HCT116 (cell line): ENCODE results near the gene UBE2S. TPM values are rescaled to one million over a fixed set of nuclear protein-coding genes. Genes with fewer than 3 reads are reported as not detected.

Experiments
- ATAC-seq: fragments of 200-7000 bp; cut with Tn5 transposase; 2 replicates; pipeline ENCODE4 v1.9.1; 2020; ENCODE audit warnings: mild to moderate bottlenecking, moderate library complexity
- BruUV-seq: library from RNA; stranded (reverse); fragments of 400-500 nt; replicated peaks from 2 replicates; lab custom pipeline; 2021; lab: Mats Ljungman, UMichigan
- CTCF ChIA-PET: fragments of 300-600 bp; sonication (Branson Sonifier 250); formaldehyde crosslinking; loops from one replicate; lab custom pipeline; 2021; ENCODE audit warnings: antibody characterized with exemption; lab: Charles Lee
- POLR2A ChIA-PET: fragments of 300-600, 350-600 bp; sonication (Branson Sonifier 250); formaldehyde crosslinking; loops from one replicate; lab custom pipeline; 2021; ENCODE audit warnings: antibody characterized with exemption; lab: Charles Lee
- RAD21 ChIA-PET, 2 experiments: fragments of 300-600 bp; sonication (Branson Sonifier 250); formaldehyde crosslinking; loops; one replicate each; lab custom pipeline; 2023; ENCODE audit warnings: low total read pairs in 2 of 2; ENCODE audit not compliant: uncharacterized antibody in 2 of 2, unreplicated experiment in 2 of 2, low non-redundant PET in 1 of 2; lab: Charles Lee
- DNase-seq: peaks from one replicate; pipeline ENCODE4 v3.0.0-alpha.2; 2010; ENCODE audit warnings: low read depth, low spot score
- H2AFZ ChIP-seq: fragments of 200-600 bp; shearing (Covaris generic), sonication (generic); 2 replicates; pipeline ENCODE4 v1.6.1; 2017; ENCODE audit warnings: low read depth, mixed run types, mixed read lengths, antibody characterized with exemption, low read length; ENCODE audit not compliant: poor library complexity, severe bottlenecking
- H3K27ac ChIP-seq: 2 replicates; pipeline ENCODE4 v1.5.1; 2012; ENCODE audit warnings: low read depth, low read length
- H3K27me3 ChIP-seq: fragments of 200-600 bp; sonication (generic); 2 replicates; pipeline ENCODE4 v1.6.1; 2016; ENCODE audit warnings: mixed run types, low read length, mixed read lengths; ENCODE audit not compliant: insufficient read depth
- H3K36me3 ChIP-seq, 2 experiments: fragments of 200-500 bp in 1 of 2; fragments of 200-600 bp in 1 of 2; sonication (Bioruptor generic) in 1 of 2; sonication (generic) in 1 of 2; 2 replicates each; pipeline versions ENCODE4 v1.5.1 to v1.6.1; 2014 to 2016; ENCODE audit warnings: low read length in 2 of 2, inconsistent platforms in 1 of 2, mixed read lengths in 1 of 2, mixed run types in 1 of 2; ENCODE audit not compliant: insufficient read depth in 2 of 2, control insufficient read depth in 1 of 2
- H3K4me1 ChIP-seq, 2 experiments: fragments of 200-600 bp in 1 of 2; sonication (generic) in 1 of 2; 2 replicates each; pipeline versions ENCODE4 v1.5.1 to v1.6.1; 2012 to 2017; ENCODE audit warnings: low read length in 2 of 2, inconsistent platforms in 1 of 2, mild to moderate bottlenecking in 1 of 2, mixed read lengths in 1 of 2, mixed run types in 1 of 2, moderate library complexity in 1 of 2; ENCODE audit not compliant: insufficient read depth in 2 of 2, control insufficient read depth in 1 of 2
- H3K4me2 ChIP-seq: fragments of 200-600 bp; sonication (generic); 2 replicates; pipeline ENCODE4 v1.6.1; 2017; ENCODE audit warnings: mixed run types, low read length, mixed read lengths
- H3K4me3 ChIP-seq, 2 experiments: fragments of 200-600 bp in 1 of 2; sonication (generic) in 1 of 2; replicated peaks in 1 of 2; 2 replicates each; pipeline ENCODE4 v1.5.1; 2011 to 2016; ENCODE audit warnings: low read length in 2 of 2, control low read depth in 1 of 2, low read depth in 1 of 2, mild to moderate bottlenecking in 1 of 2, mixed read lengths in 1 of 2, mixed run types in 1 of 2
- H3K79me2 ChIP-seq: fragments of 200-600 bp; sonication (generic); 2 replicates; pipeline ENCODE4 v1.6.1; 2017; ENCODE audit warnings: mild to moderate bottlenecking, mixed run types, low read length, moderate library complexity, mixed read lengths; ENCODE audit not compliant: insufficient read depth
- H3K9ac ChIP-seq: fragments of 200-600 bp; sonication (generic); 2 replicates; pipeline ENCODE4 v1.6.1; 2016; ENCODE audit warnings: low read length, mixed read lengths
- H3K9me2 ChIP-seq: fragments of 200-600 bp; sonication (generic), shearing (Covaris generic); 2 replicates; pipeline ENCODE4 v1.6.1; 2017; ENCODE audit warnings: mixed run types, mild to moderate bottlenecking, moderate library complexity; ENCODE audit not compliant: insufficient read depth
- H3K9me3 ChIP-seq, 2 experiments: fragments of 200-500 bp in 1 of 2; fragments of 200-600 bp in 1 of 2; sonication (Bioruptor generic) in 1 of 2; sonication (generic) in 1 of 2; 2 replicates each; pipeline ENCODE4 v1.6.1; 2014 to 2017; ENCODE audit warnings: low read length in 2 of 2, mixed read lengths in 2 of 2, inconsistent platforms in 1 of 2, low read depth in 1 of 2, mild to moderate bottlenecking in 1 of 2, mixed run types in 1 of 2, moderate library complexity in 1 of 2; ENCODE audit not compliant: control insufficient read depth in 1 of 2, insufficient read depth in 1 of 2
- H4K20me1 ChIP-seq: fragments of 200-600 bp; sonication (generic), shearing (Covaris generic); 2 replicates; pipeline ENCODE4 v1.6.1; 2017; ENCODE audit warnings: mixed run types, mild to moderate bottlenecking, moderate library complexity; ENCODE audit not compliant: insufficient read depth
- CBX3 ChIP-seq: IDR thresholded peaks from 2 replicates; pipeline ENCODE4 v1.6.1; 2012; ENCODE audit warnings: low read depth
- CEBPB ChIP-seq: IDR thresholded peaks from 2 replicates; pipeline ENCODE4 v1.6.1; 2012; ENCODE audit warnings: low read depth
- EGR1 ChIP-seq: IDR thresholded peaks from 2 replicates; pipeline ENCODE4 v1.6.1; 2012; ENCODE audit warnings: low read depth
- ELF1 ChIP-seq: IDR thresholded peaks from 2 replicates; pipeline ENCODE4 v1.6.1; 2012; ENCODE audit warnings: low read depth, borderline replicate concordance
- EZH2phosphoT487 ChIP-seq: fragments of 200-600 bp; IDR thresholded peaks from 2 replicates; pipeline ENCODE4 v1.6.1; 2018; ENCODE audit warnings: antibody characterized with exemption, borderline replicate concordance
- JUND ChIP-seq: IDR thresholded peaks from 2 replicates; pipeline ENCODE4 v1.6.1; 2012
- POLR2AphosphoS5 ChIP-seq: IDR thresholded peaks from 2 replicates; pipeline ENCODE4 v1.6.1; 2011; ENCODE audit warnings: mild to moderate bottlenecking, low read depth, low read length, moderate library complexity
- RAD21 ChIP-seq: IDR thresholded peaks from 2 replicates; pipeline ENCODE4 v1.6.1; 2012; ENCODE audit warnings: low read depth, mild to moderate bottlenecking
- SIN3A ChIP-seq: IDR thresholded peaks from 2 replicates; pipeline ENCODE4 v1.6.1; 2012; ENCODE audit warnings: low read depth
- SP1 ChIP-seq: IDR thresholded peaks from 2 replicates; pipeline ENCODE4 v1.6.1; 2012; ENCODE audit warnings: low read depth
- ZBTB33 ChIP-seq: IDR thresholded peaks from 2 replicates; pipeline ENCODE4 v1.6.1; 2011; ENCODE audit warnings: mild to moderate bottlenecking, low read length, moderate library complexity; ENCODE audit not compliant: insufficient replicate concordance; ENCODE audit errors: extremely low read depth
- ZFX ChIP-seq: fragments of 450-650 bp; IDR thresholded peaks from 2 replicates; pipeline ENCODE4 v1.6.1; 2017
- ZNF274 ChIP-seq: fragments of 200-500 bp; sonication (Bioruptor generic); IDR thresholded peaks from 2 replicates; pipeline ENCODE4 v1.6.1; 2014; ENCODE audit warnings: mild to moderate bottlenecking, low read depth, low read length, inconsistent platforms
- intact Hi-C: fragments of 100-400 bp; cut with micrococcal nuclease; formaldehyde crosslinking; loops from 2 replicates; pipeline ENCODE4 v1.10.0; 2022
- total RNA-seq: library from RNA; stranded (reverse); gene quantifications from one replicate; pipeline ENCODE4 v1.2.1, GENCODE V29; 2021; ENCODE audit not compliant: unreplicated experiment
- TF ChIP-seq, protein P1 (sequence below): IDR thresholded peaks from 2 replicates; pipeline ENCODE4 v1.6.1; 2012; ENCODE audit warnings: low read depth
- TF ChIP-seq, protein P2 (sequence below), 3 experiments: fragments of 200-600 bp in 1 of 3; sonication (generic) in 1 of 3; IDR thresholded peaks in 2 of 3; conservative IDR thresholded peaks in 1 of 3; 2 replicates each; pipeline ENCODE4 v1.5.1; 2012 to 2017; ENCODE audit warnings: low read depth in 2 of 3, low read length in 2 of 3, antibody characterized with exemption in 1 of 3, borderline replicate concordance in 1 of 3, control low read depth in 1 of 3, mild to moderate bottlenecking in 1 of 3, mixed read lengths in 1 of 3, mixed run types in 1 of 3, moderate library complexity in 1 of 3; ENCODE audit not compliant: insufficient read depth in 1 of 3
- TF ChIP-seq, protein P3 (sequence below): IDR thresholded peaks from 2 replicates; pipeline ENCODE4 v1.6.1; 2012
- TF ChIP-seq, protein P4 (sequence below): IDR thresholded peaks from 2 replicates; pipeline ENCODE4 v1.6.1; 2012

The UBE2S gene
- total RNA-seq, 1 experiment from 2014 or later = 515 TPM

- Histone ChIP-seq H3K9me2 (no peaks in the 10 kb centered on the region), H3K4me1 (peaks cover 0 to 6% of the 10 kb centered on the region in 2 experiments; a peak in 1 of 4 replicates), H3K9me3 (no peaks in the 10 kb centered on the region), H3K79me2 (no peaks in the 10 kb centered on the region), H3K36me3 (no peaks in the 10 kb centered on the region), H3K9ac (no peak overlapping the region), H2AFZ (no peak overlapping the region), H3K27me3 (no peaks in the 10 kb centered on the region), H4K20me1 (no peaks in the 10 kb centered on the region), H3K27ac (no peak overlapping the region), H3K4me3 (no peak overlapping the region), H3K4me2 (no peak overlapping the region)
- ATAC-seq (no peak), DNase-seq (no peak)
- ChIA-PET POLR2A (no interaction called here), RAD21 (no interaction called here), CTCF (no interaction called here)
- BruUV-seq = no TSS peak
- intact Hi-C loops = no loop called here
- TF ChIP-seq, protein P1, sequence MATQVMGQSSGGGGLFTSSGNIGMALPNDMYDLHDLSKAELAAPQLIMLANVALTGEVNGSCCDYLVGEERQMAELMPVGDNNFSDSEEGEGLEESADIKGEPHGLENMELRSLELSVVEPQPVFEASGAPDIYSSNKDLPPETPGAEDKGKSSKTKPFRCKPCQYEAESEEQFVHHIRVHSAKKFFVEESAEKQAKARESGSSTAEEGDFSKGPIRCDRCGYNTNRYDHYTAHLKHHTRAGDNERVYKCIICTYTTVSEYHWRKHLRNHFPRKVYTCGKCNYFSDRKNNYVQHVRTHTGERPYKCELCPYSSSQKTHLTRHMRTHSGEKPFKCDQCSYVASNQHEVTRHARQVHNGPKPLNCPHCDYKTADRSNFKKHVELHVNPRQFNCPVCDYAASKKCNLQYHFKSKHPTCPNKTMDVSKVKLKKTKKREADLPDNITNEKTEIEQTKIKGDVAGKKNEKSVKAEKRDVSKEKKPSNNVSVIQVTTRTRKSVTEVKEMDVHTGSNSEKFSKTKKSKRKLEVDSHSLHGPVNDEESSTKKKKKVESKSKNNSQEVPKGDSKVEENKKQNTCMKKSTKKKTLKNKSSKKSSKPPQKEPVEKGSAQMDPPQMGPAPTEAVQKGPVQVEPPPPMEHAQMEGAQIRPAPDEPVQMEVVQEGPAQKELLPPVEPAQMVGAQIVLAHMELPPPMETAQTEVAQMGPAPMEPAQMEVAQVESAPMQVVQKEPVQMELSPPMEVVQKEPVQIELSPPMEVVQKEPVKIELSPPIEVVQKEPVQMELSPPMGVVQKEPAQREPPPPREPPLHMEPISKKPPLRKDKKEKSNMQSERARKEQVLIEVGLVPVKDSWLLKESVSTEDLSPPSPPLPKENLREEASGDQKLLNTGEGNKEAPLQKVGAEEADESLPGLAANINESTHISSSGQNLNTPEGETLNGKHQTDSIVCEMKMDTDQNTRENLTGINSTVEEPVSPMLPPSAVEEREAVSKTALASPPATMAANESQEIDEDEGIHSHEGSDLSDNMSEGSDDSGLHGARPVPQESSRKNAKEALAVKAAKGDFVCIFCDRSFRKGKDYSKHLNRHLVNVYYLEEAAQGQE = no peak
- no peak for TF ChIP-seq JUND
- TF ChIP-seq POLR2AphosphoS5 = no peak
- no peak for TF ChIP-seq EZH2phosphoT487
- TF ChIP-seq ZFX = no peak
- no peak for TF ChIP-seq CBX3
- TF ChIP-seq ELF1 = no peak
- TF ChIP-seq RAD21 = no peak
- no peak for TF ChIP-seq SIN3A
- TF ChIP-seq, protein P2, sequence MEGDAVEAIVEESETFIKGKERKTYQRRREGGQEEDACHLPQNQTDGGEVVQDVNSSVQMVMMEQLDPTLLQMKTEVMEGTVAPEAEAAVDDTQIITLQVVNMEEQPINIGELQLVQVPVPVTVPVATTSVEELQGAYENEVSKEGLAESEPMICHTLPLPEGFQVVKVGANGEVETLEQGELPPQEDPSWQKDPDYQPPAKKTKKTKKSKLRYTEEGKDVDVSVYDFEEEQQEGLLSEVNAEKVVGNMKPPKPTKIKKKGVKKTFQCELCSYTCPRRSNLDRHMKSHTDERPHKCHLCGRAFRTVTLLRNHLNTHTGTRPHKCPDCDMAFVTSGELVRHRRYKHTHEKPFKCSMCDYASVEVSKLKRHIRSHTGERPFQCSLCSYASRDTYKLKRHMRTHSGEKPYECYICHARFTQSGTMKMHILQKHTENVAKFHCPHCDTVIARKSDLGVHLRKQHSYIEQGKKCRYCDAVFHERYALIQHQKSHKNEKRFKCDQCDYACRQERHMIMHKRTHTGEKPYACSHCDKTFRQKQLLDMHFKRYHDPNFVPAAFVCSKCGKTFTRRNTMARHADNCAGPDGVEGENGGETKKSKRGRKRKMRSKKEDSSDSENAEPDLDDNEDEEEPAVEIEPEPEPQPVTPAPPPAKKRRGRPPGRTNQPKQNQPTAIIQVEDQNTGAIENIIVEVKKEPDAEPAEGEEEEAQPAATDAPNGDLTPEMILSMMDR (IDR thresholded peaks at IDR 0.05 in 2 of 3, conservative IDR thresholded peaks at IDR 0.05 in 1 of 3; ENCODE audit: borderline replicate concordance in 1 of 3, insufficient read depth in 1 of 3, low read depth in 2 of 3, low read length in 2 of 3) = no peak
- TF ChIP-seq SP1 = no peak
- TF ChIP-seq, protein P3, sequence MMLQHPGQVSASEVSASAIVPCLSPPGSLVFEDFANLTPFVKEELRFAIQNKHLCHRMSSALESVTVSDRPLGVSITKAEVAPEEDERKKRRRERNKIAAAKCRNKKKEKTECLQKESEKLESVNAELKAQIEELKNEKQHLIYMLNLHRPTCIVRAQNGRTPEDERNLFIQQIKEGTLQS = no peak
- no peak for TF ChIP-seq ZNF274
- TF ChIP-seq ZBTB33 = no peak
- TF ChIP-seq CEBPB = no peak
- TF ChIP-seq EGR1 = no peak
- TF ChIP-seq, protein P4, sequence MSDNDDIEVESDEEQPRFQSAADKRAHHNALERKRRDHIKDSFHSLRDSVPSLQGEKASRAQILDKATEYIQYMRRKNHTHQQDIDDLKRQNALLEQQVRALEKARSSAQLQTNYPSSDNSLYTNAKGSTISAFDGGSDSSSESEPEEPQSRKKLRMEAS = no peak
Observed at GRCh38 chr19:55433292-55433691, 25.7 kb upstream of the UBE2S start.
